Kidney capillary endothelial cell (primary cell): Measurements from ENCODE around the gene DCLRE1A.
A peak's percentile ranks its signal among the peaks of the same experiment; 100 is the strongest.

Experiments used
- DNase-seq: peaks from one replicate; pipeline ENCODE4 v3.0.0-alpha.2; 2018; ENCODE audit warnings: low spot score

The DCLRE1A gene

GRCh38 chr10:113854013-113854760, at the start of gene DCLRE1A, which contains the start of gene NHLRC2:
Gene DCLRE1A (minus strand): TSS chr10:113854082. CDS start chr10:113853182, 900 bp downstream.
Gene NHLRC2 (plus strand): TSS chr10:113854661. CDS start chr10:113854873, 212 bp downstream.
- peak; percentile 78 for DNase-seq

DNA sequence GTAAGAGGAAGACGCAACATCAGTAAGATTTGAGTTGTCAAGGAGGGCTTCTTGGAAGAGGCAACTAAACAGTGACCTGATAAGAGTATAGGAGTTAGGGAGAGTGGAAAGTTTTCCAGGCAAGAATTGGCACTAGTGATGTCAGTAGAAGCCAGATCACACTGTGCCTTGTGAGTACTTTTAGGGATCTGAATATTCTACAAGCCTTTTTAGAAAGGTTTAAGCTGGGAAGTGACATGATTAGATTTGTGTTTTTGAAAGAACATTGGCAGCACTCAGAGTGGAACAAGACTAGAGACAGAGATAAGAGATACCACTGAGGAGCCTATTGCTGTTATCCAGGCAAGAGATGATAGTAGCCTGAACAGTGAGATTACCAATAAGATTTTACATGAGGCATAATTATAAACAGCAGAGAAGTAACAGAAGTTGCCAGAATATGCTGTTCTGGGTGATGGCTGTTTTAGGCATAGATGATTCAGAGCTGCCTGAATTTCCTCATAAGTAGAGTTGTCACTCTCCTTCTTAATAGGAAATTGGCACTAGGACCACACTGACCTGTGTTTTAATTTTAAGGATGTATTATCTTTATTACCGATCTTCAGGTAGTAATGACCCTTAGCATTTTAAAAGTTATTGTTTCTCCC, 46.2 kb upstream of the DCLRE1A start:
- DNase-seq = no peak

DNA sequence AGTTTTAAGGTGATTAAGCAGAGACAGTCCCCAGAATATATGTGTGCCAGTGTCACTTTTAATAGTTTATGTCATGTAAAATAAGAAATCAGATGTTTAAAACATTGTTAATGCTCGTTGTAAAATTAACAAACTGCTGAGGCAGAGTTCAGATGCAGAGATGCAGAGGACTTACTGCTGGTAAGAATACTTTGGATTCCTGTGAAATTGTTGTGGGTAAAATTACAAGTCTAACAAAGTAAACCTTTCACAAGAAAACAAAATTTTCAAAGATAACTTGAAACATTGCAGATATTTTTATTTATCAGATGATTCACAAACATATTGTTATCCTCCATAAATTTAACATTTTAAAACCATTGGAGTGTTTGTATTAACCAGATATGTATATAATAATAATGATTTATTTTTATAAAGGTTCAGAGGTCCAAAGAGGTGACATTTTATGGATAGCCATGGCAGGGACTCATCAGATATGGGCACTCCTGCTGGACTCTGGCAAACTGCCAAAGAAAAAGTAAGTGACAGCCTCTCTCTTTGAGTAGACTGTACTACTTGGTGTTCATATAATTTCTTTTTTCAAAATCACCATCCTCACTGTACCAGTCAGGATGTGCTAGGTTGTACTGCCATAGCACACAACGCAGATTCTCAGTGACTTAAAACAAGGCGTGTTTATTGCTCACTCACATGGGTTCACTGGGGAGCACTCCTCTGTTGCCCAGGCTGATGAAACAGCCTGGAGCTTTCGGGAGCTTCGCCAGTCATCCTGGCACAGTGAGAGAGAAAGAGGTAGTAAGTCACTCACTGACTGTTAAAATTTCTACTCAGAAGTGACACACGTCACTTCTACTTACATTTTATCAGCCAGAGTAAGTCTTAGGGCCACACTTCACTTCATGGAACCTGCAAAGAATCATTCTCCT, 44.1 kb upstream of the DCLRE1A start:
- DNase-seq = no peak

GRCh38 chr10:113895018-113895417, 41.1 kb upstream of the DCLRE1A start:
- DNase-seq = no peak

GRCh38 chr10:113894581-113894980, 40.7 kb upstream of the DCLRE1A start:
- DNase-seq = no peak

GRCh38 chr10:113893570-113893969, 39.7 kb upstream of the DCLRE1A start:
- DNase-seq = no peak

DNA sequence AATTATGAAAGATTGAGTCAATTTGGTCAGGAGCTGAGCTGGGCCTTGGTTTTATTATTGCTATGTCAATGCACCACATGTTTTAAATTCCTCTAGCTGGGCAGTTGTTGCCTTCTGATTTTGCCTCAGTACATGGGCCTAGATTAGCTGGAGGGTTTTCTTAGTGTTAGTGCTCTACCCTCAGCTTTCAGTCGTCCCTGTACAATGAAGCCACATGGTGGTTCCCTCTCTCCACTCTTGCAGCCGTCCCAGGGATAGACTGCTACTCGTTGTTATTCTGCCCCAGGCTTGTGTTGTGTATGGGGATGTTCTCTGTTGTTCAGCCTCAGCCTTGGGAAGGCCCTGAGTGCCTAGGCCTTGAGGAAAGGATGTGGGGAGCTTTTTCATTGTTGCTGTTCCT, 37.6 kb upstream of the DCLRE1A start:
- no peak for DNase-seq

- no peak for DNase-seq
These were observed 36.9 kb upstream of the DCLRE1A start for GRCh38 chr10:113890769-113891168.

DNA sequence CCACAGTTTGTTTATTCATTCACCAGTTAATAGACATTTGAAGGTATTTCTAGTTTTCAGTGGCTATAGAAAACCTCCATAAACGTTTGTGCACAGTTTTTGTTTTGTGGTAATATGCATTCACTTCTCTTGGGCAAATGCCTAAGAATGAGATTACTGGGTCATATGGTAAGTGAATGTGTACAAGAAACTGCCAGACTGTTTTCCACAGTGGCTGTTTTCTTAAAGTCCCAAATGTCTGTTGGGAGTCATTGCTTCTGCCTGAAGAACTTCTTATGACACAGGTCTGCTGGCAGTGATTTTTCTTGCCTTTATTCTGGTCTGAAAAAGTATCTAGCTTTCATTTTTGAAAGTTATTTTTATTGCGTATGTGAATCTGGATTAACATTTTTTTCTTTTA, 36.0 kb upstream of the DCLRE1A start:
- no peak for DNase-seq

DNA sequence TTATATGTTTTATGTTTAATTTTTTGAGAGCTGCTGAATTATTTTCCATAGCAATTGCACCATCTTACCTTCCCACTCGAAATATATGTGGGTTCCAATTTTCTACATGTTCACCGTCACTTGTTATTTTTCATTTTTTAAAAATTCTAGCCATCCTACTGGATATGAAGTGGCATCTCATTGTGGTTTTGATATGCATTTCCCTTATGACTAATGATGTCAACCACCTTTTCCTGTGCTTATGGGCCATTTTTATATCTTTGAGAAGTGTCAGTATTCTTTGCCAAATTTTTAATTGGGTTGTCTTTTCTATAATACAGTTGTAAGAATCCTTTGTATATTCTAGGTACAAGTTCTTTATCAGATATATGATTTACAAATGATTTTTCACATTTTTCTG, 28.4 kb upstream of the DCLRE1A start:
- no peak for DNase-seq

GRCh38 chr10:113880236-113880635, 26.4 kb upstream of the DCLRE1A start:
- peak; percentile 45 for DNase-seq

DNA sequence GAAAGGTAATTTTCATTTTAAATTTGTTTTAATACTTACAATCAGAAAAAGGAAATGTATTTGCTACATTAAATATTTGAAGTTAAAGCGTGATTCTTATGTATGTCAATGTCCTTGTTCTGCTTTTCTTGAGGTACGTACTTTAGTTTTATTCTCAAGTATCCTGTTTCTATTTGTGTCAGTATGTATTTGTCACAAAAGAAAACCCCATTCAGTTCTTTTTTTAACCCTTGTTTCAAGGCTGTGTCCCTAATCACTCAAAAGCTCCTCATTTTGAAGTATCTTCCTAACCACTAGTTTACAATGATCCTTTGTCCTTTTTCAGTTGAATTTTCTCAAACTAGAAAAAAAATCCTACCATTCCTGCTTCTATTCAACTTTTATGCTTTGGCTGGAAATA, 25.8 kb upstream of the DCLRE1A start:
- no peak for DNase-seq

- no peak for DNase-seq
These were observed 22.6 kb upstream of the DCLRE1A start for GRCh38 chr10:113876461-113876860.

DNA sequence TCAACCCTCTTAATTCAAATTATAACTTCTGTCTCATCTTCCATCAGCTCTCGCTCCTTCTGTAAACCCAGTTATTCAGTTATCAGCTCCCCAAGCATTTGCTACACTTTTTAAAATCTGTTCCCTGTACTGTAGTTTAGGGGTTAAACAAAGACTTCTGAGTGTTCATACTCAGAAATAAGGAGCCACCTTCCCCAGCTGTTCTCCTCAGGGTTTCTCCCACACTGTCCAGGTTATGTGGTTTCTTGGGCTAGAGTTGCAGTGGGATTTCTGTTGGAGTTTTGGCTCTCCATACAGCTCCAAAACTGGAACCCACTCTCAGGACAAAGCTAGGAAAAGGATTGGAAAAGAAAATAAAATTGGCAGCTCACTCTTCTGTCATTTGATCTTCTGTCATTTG, 21.3 kb upstream of the DCLRE1A start:
- no peak for DNase-seq

DNA sequence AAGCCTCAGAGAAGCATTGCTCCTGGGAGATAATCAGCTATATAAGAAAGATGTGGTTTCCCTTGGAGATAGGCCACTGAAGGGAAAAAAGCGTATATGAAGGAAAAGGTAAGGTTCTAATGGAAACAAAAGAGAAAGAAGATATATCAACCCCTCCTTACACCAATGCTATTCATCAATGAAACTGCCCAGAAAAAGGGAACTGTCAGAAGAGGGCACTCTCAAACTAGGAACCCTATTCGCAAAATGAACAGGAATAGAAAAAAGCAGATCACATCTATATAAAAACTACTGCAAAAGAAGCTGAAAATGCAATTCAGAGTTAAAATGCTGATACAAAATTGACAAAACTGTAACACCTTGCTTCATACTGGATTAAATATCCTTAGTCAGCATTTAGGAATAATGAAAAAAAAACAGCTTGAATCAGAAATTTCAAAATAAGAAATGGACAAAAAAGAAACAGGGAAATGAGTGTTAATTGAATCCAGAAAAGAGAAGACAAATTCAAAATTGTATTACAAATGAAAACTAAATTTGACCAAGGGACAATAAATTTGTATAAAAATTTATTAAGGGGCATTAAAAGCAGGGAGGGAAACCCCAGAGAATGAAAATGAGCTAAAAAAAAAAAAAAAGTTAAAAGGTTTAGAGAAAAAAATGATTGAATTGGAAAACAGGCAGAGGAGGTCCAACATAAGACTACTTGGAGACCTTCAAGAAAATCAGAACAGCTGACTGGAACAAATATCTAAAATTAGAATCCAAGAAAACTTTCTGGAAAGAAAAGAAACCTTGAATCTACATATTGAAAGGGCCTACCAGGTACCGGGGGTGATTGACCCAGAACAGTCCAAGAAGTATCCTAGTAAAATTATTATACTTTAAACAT, 18.5 kb upstream of the DCLRE1A start:
- DNase-seq = no peak

DNA sequence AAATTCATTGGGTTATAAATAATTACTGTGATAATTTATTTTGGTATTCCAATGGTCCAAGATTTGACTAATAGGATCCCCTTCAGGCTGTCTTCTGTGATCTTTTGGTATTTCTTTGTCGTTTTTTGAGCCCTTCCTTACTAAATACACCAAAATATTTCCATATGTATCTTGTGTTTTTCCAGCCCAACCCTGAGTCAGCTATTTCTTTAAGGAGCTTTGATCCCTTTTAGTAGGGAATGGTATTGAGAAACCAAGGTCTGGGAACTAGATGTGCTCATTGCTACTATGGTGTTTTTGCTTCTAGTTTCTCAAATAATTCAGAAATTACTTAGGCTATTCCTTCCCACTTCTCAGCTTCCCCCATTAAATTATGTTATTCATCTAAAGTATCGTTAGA, 15.9 kb upstream of the DCLRE1A start:
- no peak for DNase-seq

DNA sequence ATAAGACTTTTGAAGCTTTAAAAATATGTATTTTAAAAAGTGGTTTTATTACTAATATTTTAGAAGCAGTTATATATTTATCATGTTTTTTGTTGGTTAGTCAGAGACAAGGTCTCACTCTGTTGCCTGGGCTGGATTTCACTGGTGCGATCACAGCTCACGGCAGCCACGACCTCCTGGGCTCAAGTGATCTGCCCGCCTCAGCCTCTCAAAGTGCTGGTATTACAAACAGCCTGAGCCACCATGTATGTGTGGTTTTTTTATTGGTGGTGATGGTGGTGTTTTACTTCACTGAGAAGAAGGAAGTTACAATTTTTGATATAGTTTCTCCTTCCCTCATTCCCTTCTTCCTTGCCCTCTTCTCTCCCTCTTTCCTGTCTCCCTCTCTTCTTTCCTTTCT, 14.0 kb upstream of the DCLRE1A start:
- DNase-seq = no peak

DNA sequence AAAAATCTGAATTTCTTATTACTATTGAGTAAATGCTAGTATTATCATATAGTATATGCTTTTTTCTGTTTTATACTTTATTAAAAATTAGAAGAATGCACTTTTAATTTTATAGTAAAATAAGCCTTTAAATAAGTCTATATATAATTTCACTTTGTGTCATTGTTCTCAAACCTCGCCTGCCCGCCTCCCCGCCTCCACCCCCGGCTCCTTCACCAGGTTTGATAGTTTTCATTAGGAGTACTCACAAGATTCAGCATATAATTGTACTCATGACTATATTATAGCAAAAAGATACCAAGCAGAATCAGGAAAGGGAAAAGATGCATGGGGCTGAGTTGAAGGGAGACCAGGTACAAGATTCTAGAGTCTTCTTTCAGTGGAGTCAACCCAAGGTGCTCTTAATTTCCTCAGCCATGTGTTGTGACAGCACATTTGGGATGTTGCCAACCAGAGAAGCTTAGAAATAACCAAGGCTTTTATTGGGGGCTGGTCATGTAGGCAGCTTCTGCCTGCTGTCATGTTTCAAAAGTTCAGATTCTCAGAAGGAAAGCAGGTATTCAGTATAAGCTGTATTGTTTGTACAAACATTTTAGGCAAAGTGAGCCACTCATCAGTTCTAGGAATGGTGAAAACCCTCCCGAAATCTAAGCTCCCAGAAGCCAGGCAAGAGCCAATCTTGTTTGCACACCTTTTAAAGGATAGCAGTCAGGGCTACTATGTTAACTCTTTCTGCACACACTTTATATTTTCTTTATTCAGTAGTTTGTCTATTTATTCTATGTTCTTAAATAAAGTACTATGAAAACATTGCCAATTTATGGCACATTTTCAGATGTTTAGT, 12.9 kb upstream of the DCLRE1A start:
- no peak for DNase-seq

DNA sequence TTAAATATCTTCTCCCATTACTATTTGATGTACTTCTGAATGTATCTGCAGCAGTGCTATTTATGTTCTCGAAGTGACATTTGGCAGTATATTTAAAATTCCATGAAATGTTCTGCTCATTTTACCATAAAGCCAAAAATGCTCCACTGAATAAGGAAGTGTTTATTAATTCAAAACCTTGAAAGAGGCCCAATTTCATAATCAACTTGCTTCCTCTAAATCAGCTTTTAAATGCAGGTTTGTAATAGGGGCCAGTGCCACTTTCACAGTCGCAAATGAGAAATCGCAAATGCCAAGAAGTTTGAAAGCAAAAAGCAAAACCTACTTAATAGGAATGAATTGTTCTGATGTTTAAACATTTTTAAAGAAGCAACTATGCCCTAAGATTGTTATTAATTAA, 12.0 kb upstream of the DCLRE1A start:
- no peak for DNase-seq

DNA sequence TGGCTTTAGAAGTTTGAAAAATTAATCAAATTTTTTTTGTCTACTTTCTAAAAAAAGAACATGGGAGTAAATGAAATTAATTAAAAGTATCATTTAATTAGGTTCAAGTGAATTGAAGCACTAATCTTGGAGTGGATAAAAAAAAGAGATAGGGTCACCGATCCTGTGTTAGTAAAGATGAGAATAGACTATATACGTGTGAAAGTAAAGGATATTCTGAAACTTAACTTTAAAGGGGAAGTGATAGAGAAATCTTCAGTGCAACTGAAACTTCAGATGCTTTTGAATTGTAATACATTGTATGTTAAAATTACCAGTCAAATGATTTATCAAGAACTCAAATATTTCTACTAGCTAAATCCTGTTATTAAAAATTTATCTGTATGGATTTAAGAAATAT, 5.4 kb upstream of the DCLRE1A start:
- no peak for DNase-seq

GRCh38 chr10:113858541-113858940, 4.7 kb upstream of the DCLRE1A start:
- no peak for DNase-seq
